Measurements from ENCODE around the gene CCL20.

- TF ChIP-seq CTCF (conservative IDR thresholded peaks at IDR 0.05; ENCODE audit: low read length) = no peak
- no peak for TF ChIP-seq EZH2phosphoT487 (IDR thresholded peaks at IDR 0.05; ENCODE audit: borderline replicate concordance, low read depth, low read length)
Measured at GRCh38 chr2:227846831-227847230, 33.2 kb downstream of the CCL20 start.

Data from OCI-LY7 (cell line).